GM21447 (cell line): ENCODE data around the gene ZNF532.
"Not testable (repeated sequence)": the region's sequence is repeated elsewhere in the genome, so short reads cannot be mapped to it uniquely, and the experiment has no call there.

Experiments used
- ATAC-seq: cut with Tn5 transposase; IDR thresholded peaks from one replicate; pipeline ENCODE4 v1.9.1; 2021; ENCODE audit not compliant: unreplicated experiment

The ZNF532 gene

DNA sequence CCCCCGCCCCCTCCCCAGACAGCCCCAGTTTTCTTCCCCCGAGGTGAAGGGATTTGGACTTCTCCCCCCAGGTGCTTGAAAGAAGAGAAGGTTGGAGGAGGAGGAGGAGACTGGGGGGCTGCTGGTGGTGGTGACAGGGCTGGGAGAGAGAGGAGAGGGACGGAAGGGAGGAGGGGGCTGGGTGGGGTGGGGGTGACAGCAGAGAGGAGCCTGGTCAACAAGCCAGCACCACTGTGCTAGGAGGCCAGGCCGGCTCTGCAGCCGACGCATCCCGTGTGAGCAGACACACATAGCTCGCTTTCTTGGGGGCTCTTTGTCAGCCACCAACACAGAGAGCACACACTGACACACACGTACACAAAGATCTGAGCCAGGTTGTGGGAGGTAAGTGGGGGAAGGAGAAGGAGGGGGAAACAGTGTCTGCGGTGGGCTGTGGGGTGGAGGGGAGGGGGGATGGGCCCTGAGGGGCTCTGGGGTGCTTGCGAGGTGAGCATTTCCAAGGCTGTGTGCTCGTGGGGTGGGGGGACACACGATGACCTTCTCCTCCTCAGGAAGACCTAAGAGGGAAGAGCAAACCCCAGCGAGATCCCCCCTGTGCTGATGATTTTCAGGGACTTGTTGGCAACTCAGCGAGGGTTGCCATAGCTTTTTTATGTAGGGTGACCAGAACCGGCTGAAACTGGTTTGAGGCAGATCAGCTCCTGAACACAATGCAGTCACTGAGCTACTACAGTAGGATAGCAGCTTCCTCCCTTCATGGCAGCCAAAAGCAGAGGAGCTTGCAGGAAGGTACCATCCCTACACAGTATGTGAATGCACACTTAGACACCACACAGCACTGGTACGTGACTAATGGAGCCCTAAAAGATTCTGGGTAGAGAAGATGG is at the start of gene ZNF532:
Gene ZNF532, plus strand, starts transcription at position 732 of the 887 bp plus-strand sequence. CDS start 53,411 bp downstream, outside the sequence.
- no peak for ATAC-seq

DNA sequence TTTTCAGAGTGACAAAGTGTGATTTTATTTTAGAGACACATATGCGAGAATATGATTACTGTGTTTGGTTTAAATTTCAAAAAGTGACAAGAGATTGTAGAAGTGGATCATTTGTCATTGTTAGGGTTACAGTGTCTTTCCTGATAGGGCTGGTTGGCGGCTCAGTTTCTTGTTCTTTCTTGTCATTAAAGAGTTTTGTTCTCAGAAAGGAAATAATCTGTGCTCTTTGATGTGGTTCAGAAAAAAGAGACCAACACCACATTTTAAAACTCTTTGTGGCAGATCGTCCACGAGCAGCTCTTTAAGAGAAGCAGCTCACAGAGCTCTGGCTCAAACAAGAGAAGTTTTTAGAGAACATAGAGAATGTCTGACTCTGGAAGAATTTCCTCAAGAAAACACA is 45.6 kb upstream of the ZNF532 start:
- ATAC-seq: no peak

GRCh38 chr18:58820251-58820650 is 44.4 kb upstream of the ZNF532 start:
- no peak for ATAC-seq

DNA sequence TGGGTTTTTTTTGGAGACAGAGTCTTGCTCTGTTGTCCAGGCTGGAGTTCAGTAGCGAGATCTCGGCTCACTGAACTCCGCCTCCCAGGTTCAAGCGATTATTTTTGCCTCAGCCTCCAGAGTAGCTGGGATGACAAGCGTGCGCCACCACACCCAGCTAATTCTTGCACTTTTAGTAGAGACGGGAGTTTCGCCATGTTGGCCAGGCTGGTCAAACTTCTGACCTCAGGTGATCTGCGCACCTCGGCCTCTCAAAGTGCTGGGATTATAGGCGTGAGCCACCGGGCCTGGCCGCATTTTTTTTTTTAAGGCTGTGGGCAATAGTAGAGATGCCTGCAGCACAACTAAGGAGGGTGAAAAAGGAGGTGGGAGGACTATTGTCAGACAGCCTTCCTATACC is 41.7 kb upstream of the ZNF532 start:
- ATAC-seq: no peak

DNA sequence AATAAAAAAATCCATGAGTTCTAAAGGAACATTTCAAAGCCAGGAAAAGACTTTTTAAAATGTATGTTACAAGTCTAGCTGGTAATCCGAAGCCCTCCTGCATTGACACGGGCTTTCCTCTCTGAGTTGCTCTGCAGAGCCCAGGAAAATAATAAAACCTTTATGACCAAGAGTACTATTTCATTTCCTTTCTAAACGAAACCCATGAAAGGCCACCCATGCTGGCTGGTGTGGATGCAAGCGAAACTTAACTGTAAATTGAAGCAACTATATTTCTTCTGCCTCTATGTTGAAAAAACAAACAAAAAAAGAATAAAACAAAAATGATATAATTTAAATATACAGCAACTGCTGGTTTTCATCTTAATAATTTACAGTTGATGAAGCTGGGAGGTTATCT is 41.3 kb upstream of the ZNF532 start:
- ATAC-seq: no peak

- not testable (repeated sequence) for ATAC-seq
These were observed 37.8 kb upstream of the ZNF532 start for GRCh38 chr18:58826926-58827325.

GRCh38 chr18:58827428-58827827 is 37.2 kb upstream of the ZNF532 start:
- no peak for ATAC-seq

DNA sequence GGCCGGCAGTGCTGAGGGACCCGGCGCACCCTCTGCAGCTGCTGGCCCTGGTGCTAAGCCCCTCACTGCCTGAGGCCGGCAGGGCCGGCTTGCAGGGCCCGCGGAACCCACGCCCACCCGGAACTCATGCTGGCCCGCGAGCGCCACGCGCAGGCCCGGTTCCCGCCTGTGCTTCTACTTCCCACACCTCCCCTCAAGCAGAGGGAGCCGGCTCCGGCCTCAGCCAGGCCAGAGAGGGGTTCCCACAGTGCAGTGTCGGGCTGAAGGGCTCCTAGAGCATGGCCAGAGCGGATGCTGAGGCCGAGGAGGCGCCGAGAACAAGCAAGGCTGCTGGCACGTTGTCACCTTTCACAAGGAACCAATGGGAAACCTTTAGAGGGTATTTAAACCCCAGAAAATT is 36.8 kb upstream of the ZNF532 start:
- ATAC-seq: no peak

DNA sequence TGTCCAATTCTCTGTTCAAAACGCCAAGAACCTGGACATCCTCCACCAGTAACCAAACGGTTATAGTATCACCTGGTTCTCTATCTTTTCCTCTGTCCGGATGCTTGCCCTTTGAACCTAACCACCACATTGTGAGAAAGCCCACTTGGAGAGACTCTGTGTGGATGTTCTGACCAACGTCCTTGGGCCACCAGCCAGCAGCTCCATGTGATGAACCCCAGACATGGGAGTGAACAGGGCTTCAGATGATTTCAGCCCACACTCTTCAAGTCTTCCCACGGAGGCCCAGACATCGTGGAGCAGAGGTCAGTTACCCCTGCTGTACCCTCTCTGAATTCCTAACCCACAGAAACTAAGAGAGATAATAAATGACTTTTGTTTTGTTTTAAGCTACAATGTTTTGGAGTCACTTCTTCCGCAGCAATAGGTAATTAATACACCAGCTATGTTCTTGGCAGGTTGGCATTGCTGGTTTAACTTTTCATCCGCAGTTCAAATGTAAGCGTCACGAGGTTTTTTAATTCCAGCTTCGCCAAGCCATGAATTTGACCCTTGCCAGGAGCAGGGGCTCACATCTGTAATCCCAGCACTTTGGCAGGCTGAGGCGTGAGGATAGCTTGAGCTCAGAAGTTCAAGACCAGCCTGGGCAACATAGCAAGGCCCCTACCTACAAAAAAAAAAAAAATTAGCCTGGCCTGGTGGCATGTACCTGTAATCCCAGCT is 36.1 kb upstream of the ZNF532 start:
- no peak for ATAC-seq

DNA sequence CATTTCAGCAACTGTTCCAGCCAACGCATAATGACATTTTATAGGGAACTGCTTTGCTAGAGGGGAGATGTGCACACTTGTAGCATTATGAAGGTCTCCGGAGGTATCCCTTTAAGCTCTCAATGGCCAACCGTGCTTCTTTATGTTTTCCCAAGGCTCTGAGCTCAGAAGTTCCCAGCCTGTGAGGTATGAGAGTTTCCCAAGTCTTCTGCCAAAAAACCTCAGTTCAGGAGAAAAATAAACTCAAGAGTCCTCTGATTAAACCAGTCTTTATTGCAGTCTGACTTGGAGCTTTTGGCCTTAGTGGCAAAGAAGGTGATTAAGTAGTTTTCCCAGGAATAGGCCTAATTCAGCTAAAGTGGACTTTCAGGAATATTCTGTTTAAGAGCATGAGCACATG is 35.4 kb upstream of the ZNF532 start:
- no peak for ATAC-seq

DNA sequence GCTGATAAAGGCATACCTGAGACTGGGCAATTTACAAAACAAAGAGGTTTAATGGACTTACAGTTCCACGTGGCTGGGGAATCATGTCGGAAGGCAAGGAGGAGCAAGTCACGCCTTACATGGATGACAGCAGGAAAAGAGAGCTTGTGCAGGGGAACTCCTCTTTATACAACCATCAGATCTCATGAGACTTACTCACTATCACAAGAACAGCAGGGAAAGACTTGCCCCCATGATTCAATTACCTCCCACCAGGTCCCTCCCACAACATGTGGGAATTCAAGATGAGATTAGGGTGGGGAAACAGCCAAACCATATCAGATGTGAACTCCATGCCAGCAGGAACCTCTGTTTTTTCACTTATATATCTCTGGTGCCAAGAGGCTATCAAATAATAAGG is 34.8 kb upstream of the ZNF532 start:
- not testable (repeated sequence) for ATAC-seq

- ATAC-seq: no peak
These were observed 33.1 kb upstream of the ZNF532 start for GRCh38 chr18:58831606-58832005.

GRCh38 chr18:58838165-58838860 is 26.4 kb upstream of the ZNF532 start:
- no peak for ATAC-seq

- ATAC-seq: no peak
These were observed 25.7 kb upstream of the ZNF532 start for GRCh38 chr18:58838946-58839345.

GRCh38 chr18:58842978-58843687 is 21.5 kb upstream of the ZNF532 start:
- ATAC-seq: no peak

DNA sequence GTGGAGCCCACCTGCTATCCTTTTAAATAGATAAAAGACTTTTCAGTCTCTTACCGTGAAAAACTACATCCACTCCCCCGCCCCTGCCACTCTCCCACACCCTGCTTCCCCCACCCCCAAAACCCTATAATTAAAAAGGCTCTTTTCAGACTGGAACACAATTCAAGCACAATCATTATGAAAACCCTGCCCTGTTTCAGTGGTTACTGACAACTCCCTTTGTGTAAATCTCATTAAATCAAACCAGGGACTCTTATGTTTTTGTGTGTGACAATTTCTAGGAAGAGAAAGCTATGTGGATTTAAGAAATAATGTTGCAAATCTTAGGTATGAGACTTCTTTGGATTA is 21.0 kb upstream of the ZNF532 start:
- no peak for ATAC-seq

DNA sequence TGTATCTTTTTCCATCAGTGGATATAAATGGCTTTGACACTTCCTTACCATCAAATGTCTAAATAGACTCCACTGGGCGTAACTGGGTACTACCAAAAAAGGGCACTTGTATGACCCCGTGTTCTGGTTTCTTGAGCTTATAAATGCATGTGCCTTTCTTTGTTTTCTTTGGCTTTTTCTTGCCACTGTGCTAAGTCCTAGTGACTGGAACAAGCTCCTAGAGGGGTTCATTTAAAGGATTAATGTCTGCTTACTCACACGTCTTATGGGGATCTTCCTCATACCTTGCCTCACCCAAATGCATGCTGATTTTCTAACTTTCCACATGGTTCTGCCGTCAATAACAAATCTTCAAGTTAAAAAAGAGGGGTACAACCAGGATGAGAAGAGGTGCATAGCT is 19.8 kb upstream of the ZNF532 start:
- no peak for ATAC-seq

GRCh38 chr18:58845928-58846724 is 18.6 kb upstream of the ZNF532 start:
- no peak for ATAC-seq

DNA sequence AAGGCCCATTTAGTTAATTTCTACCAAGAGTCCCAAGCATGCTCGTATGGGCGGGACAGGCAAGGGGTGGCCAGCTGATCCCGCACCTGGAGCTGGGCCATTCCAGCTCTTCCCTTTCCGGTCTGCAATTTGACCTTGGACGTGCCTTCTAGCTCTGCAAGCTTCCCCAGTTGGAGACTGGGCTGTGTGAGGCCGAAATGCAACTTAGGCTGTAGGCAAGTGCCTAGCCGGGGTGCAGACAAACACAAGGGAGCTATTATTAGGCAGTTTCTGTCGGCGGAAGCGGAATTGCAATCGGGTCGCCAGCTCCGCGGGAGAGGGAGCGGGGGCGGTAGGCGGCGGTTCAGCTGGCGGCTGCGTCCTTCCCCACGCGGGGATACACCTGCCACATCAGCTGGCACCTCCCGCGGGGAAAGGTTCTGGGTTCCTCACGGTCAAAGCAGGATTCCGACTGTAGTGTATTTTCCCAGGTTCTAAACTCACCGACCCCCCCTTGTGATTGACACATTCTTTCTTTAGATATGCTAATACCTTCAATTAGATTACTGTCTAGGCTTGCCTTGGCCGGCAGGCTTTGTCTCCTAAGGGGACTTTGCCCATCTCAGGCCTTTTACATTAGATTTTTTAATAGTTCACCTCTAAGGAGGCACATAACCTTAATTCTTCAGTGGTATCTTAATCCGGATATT is 17.1 kb upstream of the ZNF532 start:
- ATAC-seq: no peak

- ATAC-seq: no peak
These were observed 16.0 kb upstream of the ZNF532 start for GRCh38 chr18:58848685-58849084.
